Prostate gland (tissue), 2 donors: Measurements from ENCODE around the gene CRYGC. TPM values are rescaled to one million over a fixed set of nuclear protein-coding genes. Genes with fewer than 3 reads are reported as not detected.
"Not testable (repeated sequence)": the region's sequence is repeated elsewhere in the genome, so short reads cannot be mapped to it uniquely, and the experiment has no call there.

Experiments used
- DNase-seq: peaks from one replicate; pipeline ENCODE4 v3.0.0-alpha.2; 2019; ENCODE audit warnings: low spot score
- H3K27ac ChIP-seq, 2 donors: fragments of 200-600 bp; sonication (generic); 2 replicates each; pipeline ENCODE4 v1.5.1; 2017 to 2019
- H3K27me3 ChIP-seq: fragments of 200-600 bp; sonication (generic); replicated peaks from 2 replicates; pipeline ENCODE4 v1.5.1; 2019; ENCODE audit not compliant: insufficient read depth
- H3K36me3 ChIP-seq, 2 donors: fragments of 200-600 bp; sonication (generic); 1 replicate in 1 of 2; 2 replicates in 1 of 2; pipeline versions ENCODE4 v1.5.1 to v1.8.1; 2017 to 2019
- H3K4me1 ChIP-seq: fragments of 200-600 bp; sonication (generic); replicated peaks from 2 replicates; pipeline ENCODE4 v1.5.1; 2019
- H3K4me3 ChIP-seq, 2 donors: fragments of 200-600 bp; sonication (generic); 2 replicates each; pipeline ENCODE4 v1.5.1; 2017 to 2019
- H3K9me3 ChIP-seq: fragments of 200-600 bp; sonication (generic); 2 replicates; pipeline ENCODE4 v1.5.1; 2017
- POLR2A ChIP-seq: fragments of 450-650 bp; IDR thresholded peaks from one replicate; pipeline ENCODE4 v1.6.1; 2016; ENCODE audit warnings: antibody characterized with exemption, mild to moderate bottlenecking
- POLR2AphosphoS5 ChIP-seq: sonication (generic); formaldehyde crosslinking; IDR thresholded peaks from one replicate; pipeline ENCODE4 v1.6.1; 2017; ENCODE audit warnings: antibody characterized with exemption
- WGBS: methylation state at CpG from one replicate; pipeline ENCODE4 v1.1.5; 2018; 5-methylcytosine and 5-hydroxymethylcytosine counted together
- intact Hi-C: fragments of 100-400 bp; cut with DNase I; formaldehyde crosslinking; loops from one replicate; pipeline ENCODE4 v1.14.2; 2022
- total RNA-seq, 2 donors: library from RNA; depleted of rRNA; stranded (reverse); fragments of >200 nt; gene quantifications; one replicate each; pipeline ENCODE4 v1.1.0, GENCODE V29; 2016
- TF ChIP-seq, protein P1 (sequence below), 4 experiments: fragments of 200-600 bp in 2 of 4; fragments of 450-650 bp in 2 of 4; sonication (generic) in 2 of 4; IDR thresholded peaks; 1 replicate in 3 of 4; 2 replicates in 1 of 4; pipeline ENCODE4 v1.5.1; 2016 to 2019; ENCODE audit warnings: antibody characterized with exemption in 4 of 4, mild to moderate bottlenecking in 2 of 4, moderate library complexity in 2 of 4

The CRYGC gene
- total RNA-seq, 2 donors from 2014 or later, result 1.3 TPM; not detected in 1

GRCh38 chr2:208122248-208122647, 7.4 kb downstream of the CRYGC start:
- H3K4me3 ChIP-seq, result no peak overlapping the region
- TF ChIP-seq POLR2A, result no peak
- TF ChIP-seq, protein P1, sequence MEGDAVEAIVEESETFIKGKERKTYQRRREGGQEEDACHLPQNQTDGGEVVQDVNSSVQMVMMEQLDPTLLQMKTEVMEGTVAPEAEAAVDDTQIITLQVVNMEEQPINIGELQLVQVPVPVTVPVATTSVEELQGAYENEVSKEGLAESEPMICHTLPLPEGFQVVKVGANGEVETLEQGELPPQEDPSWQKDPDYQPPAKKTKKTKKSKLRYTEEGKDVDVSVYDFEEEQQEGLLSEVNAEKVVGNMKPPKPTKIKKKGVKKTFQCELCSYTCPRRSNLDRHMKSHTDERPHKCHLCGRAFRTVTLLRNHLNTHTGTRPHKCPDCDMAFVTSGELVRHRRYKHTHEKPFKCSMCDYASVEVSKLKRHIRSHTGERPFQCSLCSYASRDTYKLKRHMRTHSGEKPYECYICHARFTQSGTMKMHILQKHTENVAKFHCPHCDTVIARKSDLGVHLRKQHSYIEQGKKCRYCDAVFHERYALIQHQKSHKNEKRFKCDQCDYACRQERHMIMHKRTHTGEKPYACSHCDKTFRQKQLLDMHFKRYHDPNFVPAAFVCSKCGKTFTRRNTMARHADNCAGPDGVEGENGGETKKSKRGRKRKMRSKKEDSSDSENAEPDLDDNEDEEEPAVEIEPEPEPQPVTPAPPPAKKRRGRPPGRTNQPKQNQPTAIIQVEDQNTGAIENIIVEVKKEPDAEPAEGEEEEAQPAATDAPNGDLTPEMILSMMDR (IDR thresholded peaks at IDR 0.05), result no peak
- no peak for TF ChIP-seq POLR2AphosphoS5
- H3K27ac ChIP-seq, result no peak overlapping the region
- H3K9me3 ChIP-seq, result no peaks in the 10 kb centered on the region
- WGBS, result 97% methylated on average over 1 of the region's 1 CpG
- H3K4me1 ChIP-seq, result no peaks in the 10 kb centered on the region
- H3K27me3 ChIP-seq, result peaks cover 2% of the 10 kb centered on the region
- no peaks in the 10 kb centered on the region for H3K36me3 ChIP-seq
- intact Hi-C loops, result no loop called here
- no peak for DNase-seq

- TF ChIP-seq POLR2A, result no peak
- TF ChIP-seq, protein P1 (IDR thresholded peaks at IDR 0.05), result no peak
- no peak for TF ChIP-seq POLR2AphosphoS5
- intact Hi-C loops, result no loop called here
- no peak overlapping the region for H3K27ac ChIP-seq
- WGBS, result 94% methylated on average over 3 of the region's 3 CpGs
- no peaks in the 10 kb centered on the region for H3K9me3 ChIP-seq
- no peaks in the 10 kb centered on the region for H3K27me3 ChIP-seq
- H3K4me3 ChIP-seq, result no peak overlapping the region
- H3K36me3 ChIP-seq, result no peaks in the 10 kb centered on the region
- DNase-seq, result no peak
- H3K4me1 ChIP-seq, result no peaks in the 10 kb centered on the region
Observed at GRCh38 chr2:208118918-208119317, 10.7 kb downstream of the CRYGC start.

DNA sequence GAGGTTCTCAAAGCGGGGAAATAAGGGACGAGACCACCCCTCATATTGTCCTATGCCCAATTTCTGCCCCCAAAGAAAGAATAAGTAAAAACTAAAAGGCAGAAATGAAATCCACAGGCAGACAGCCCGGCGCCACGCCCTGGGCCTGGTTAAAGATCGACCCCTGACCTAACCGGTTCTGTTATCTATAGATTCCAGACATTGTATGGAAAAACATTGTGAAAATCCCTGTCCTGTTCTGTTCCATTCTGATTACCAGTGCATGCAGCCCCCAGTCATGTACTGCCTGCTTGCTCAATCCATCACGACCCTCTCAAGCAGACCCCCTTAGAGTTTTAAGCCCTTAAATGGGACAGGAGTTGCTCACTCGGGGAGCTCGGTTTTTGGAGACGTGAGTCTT, 12.2 kb downstream of the CRYGC start:
- H3K27ac ChIP-seq, H3K9me3 ChIP-seq, intact Hi-C loops, DNase-seq, H3K36me3 ChIP-seq, H3K4me3 ChIP-seq, H3K27me3 ChIP-seq, H3K4me1 ChIP-seq: not testable (repeated sequence)
- 96% methylated on average over 11 of the region's 11 CpGs for WGBS

- H3K4me1 ChIP-seq, result no peaks in the 10 kb centered on the region
- no peaks in the 10 kb centered on the region for H3K9me3 ChIP-seq
- H3K27ac ChIP-seq, result no peak overlapping the region
- intact Hi-C loops, result no loop called here
- no peak for TF ChIP-seq POLR2A
- TF ChIP-seq POLR2AphosphoS5, result no peak
- TF ChIP-seq, protein P1 (IDR thresholded peaks at IDR 0.05), result no peak
- H3K36me3 ChIP-seq, result no peaks in the 10 kb centered on the region
- 32% methylated on average over 7 of the region's 7 CpGs for WGBS
- H3K4me3 ChIP-seq, result no peak overlapping the region
- no peaks in the 10 kb centered on the region for H3K27me3 ChIP-seq
- no peak for DNase-seq
Observed at GRCh38 chr2:208112969-208113368, 16.7 kb downstream of the CRYGC start.

DNA sequence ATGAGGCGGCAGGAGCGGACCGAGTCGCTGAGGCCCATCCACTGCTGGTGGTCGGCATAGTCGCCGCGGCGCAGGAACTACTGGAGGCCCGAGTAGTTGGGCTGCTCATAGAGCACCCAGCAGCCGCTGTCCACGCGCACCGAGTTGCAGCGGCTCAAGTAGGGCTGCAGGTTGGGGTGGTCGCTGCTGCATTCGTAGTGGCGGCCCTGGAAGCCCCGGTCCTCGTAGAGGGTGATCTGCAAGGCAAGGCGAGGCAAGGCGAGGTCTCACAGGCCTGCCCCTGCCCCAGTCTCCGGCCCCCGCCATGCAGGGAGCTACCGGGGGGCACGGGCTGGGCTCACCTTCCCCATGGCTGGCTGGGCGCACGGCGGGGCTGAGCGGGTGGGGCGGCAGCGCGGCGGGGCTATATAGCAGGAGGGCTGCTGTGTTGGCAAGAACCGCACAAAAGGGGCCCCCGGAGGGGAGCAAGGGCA, 17.3 kb downstream of the CRYGC start:
- H3K36me3 ChIP-seq, H3K27me3 ChIP-seq, H3K9me3 ChIP-seq, intact Hi-C loops, H3K4me3 ChIP-seq, H3K4me1 ChIP-seq, H3K27ac ChIP-seq, DNase-seq: not testable (repeated sequence)
- 38% methylated on average over 36 of the region's 36 CpGs for WGBS

GRCh38 chr2:208103616-208104015, 26.0 kb downstream of the CRYGC start:
- TF ChIP-seq, protein P1 (IDR thresholded peaks at IDR 0.05), result no peak
- TF ChIP-seq POLR2A (no peak), POLR2AphosphoS5 (no peak)
- Histone ChIP-seq H3K4me3 (no peak overlapping the region), H3K27ac (no peak overlapping the region), H3K27me3 (no peaks in the 10 kb centered on the region), H3K9me3 (no peaks in the 10 kb centered on the region), H3K36me3 (no peaks in the 10 kb centered on the region), H3K4me1 (no peaks in the 10 kb centered on the region)
- no peak for DNase-seq
- 89% methylated on average over 3 of the region's 3 CpGs for WGBS
- intact Hi-C loops, result loop anchor here (5.0 kb wide), 1 partner anchor 149 kb away; no protein-coding TSS in a partner anchor
